ENCODE measurements around the gene HLA-F.

Gene HLA-F

GRCh38 chr6:29743568-29743967, 20.3 kb downstream of the HLA-F start:
- TF ChIP-seq CTCF (conservative IDR thresholded peaks at IDR 0.05; ENCODE audit: low read depth, low read length), result no peak
- H3K4me3 ChIP-seq (ENCODE audit: low read depth, low read length), result no peak overlapping the region
- no peak for DNase-seq (ENCODE audit: low read depth)

GRCh38 chr6:29744131-29744530, 20.9 kb downstream of the HLA-F start:
- no peak for DNase-seq (ENCODE audit: low read depth)
- no peak overlapping the region for H3K4me3 ChIP-seq (ENCODE audit: low read depth, low read length)
- TF ChIP-seq CTCF (conservative IDR thresholded peaks at IDR 0.05; ENCODE audit: low read depth, low read length), result no peak

- H3K4me3 ChIP-seq (ENCODE audit: low read depth, low read length), result no peak overlapping the region
- DNase-seq (ENCODE audit: low read depth), result no peak
- no peak for TF ChIP-seq CTCF (conservative IDR thresholded peaks at IDR 0.05; ENCODE audit: low read depth, low read length)
Observed at GRCh38 chr6:29744621-29745020, 21.4 kb downstream of the HLA-F start.

GRCh38 chr6:29745386-29745785, 22.2 kb downstream of the HLA-F start:
- no peak overlapping the region for H3K4me3 ChIP-seq (ENCODE audit: low read depth, low read length)
- DNase-seq (ENCODE audit: low read depth), result no peak
- TF ChIP-seq CTCF (conservative IDR thresholded peaks at IDR 0.05; ENCODE audit: low read depth, low read length), result no peak

GRCh38 chr6:29745855-29746449, 22.7 kb downstream of the HLA-F start:
- no peak for TF ChIP-seq CTCF (conservative IDR thresholded peaks at IDR 0.05; ENCODE audit: low read depth, low read length)
- H3K4me3 ChIP-seq (ENCODE audit: low read depth, low read length), result no peak overlapping the region
- no peak for DNase-seq (ENCODE audit: low read depth)

- no peak for DNase-seq (ENCODE audit: low read depth)
- no peak overlapping the region for H3K4me3 ChIP-seq (ENCODE audit: low read depth, low read length)
- no peak for TF ChIP-seq CTCF (conservative IDR thresholded peaks at IDR 0.05; ENCODE audit: low read depth, low read length)
Observed at GRCh38 chr6:29746846-29747687, 23.8 kb downstream of the HLA-F start.
